MG63 (cell line): Measurements from ENCODE around the gene SLC37A4. TPM values are rescaled to one million over a fixed set of nuclear protein-coding genes. Genes with fewer than 3 reads are reported as not detected.
"Not testable (repeated sequence)": the region's sequence is repeated elsewhere in the genome, so short reads cannot be mapped to it uniquely, and the experiment has no call there.

ENCODE experiments used
- DNase-seq: peaks from one replicate; pipeline ENCODE4 v3.0.0-alpha.2; 2020
- H3K27me3 ChIP-seq: fragments of 250-450 bp; sonication (Bioruptor Pico); 2 replicates; pipeline ENCODE4 v1.5.1; 2020; ENCODE audit warnings: mild to moderate bottlenecking, moderate library complexity
- H3K36me3 ChIP-seq: fragments of 250-450 bp; sonication (Bioruptor Pico); 2 replicates; pipeline ENCODE4 v1.5.1; 2020; ENCODE audit warnings: mild to moderate bottlenecking, moderate library complexity
- H3K4me3 ChIP-seq: fragments of 250-450 bp; sonication (Bioruptor Pico); 2 replicates; pipeline ENCODE4 v1.5.1; 2020; ENCODE audit warnings: mild to moderate bottlenecking, moderate library complexity
- H3K9me3 ChIP-seq: fragments of 250-450 bp; sonication (Bioruptor Pico); 2 replicates; pipeline ENCODE4 v1.5.1; 2020; ENCODE audit warnings: mild to moderate bottlenecking, moderate library complexity
- total RNA-seq: library from RNA; depleted of rRNA; stranded (reverse); fragments of >200 nt; shearing (Covaris generic); gene quantifications from 2 replicates; pipeline ENCODE4 v1.2.3, GENCODE V29; 2014; ENCODE audit warnings: low replicate concordance

The SLC37A4 gene
- total RNA-seq, 1 experiment from 2014 or later: 2.6 TPM

DNA sequence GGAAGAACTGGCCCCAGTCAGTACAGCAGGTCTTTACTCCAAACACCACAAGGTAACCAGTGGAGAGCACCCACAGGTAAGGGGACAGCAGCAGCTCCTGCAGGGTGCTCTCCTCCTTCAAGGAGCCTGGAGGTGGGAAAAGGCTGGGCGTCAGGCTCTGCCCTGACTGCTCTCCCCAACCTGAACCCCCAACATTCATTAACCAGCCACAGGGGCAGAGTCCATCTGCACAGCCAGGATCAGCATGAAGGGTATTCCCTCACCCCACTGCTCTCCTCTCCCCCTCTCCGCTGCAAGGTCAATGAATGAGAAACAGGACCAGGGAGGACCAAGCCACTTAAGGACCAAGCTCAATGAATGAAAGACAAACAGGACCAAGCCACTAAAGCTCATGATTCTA, 3.7 kb downstream of the SLC37A4 start:
- no peaks in the 10 kb centered on the region for H3K27me3 ChIP-seq
- H3K9me3 ChIP-seq: no peaks in the 10 kb centered on the region
- no peak for DNase-seq
- no peak overlapping the region for H3K4me3 ChIP-seq
- peaks cover 23% of the 10 kb centered on the region for H3K36me3 ChIP-seq

DNA sequence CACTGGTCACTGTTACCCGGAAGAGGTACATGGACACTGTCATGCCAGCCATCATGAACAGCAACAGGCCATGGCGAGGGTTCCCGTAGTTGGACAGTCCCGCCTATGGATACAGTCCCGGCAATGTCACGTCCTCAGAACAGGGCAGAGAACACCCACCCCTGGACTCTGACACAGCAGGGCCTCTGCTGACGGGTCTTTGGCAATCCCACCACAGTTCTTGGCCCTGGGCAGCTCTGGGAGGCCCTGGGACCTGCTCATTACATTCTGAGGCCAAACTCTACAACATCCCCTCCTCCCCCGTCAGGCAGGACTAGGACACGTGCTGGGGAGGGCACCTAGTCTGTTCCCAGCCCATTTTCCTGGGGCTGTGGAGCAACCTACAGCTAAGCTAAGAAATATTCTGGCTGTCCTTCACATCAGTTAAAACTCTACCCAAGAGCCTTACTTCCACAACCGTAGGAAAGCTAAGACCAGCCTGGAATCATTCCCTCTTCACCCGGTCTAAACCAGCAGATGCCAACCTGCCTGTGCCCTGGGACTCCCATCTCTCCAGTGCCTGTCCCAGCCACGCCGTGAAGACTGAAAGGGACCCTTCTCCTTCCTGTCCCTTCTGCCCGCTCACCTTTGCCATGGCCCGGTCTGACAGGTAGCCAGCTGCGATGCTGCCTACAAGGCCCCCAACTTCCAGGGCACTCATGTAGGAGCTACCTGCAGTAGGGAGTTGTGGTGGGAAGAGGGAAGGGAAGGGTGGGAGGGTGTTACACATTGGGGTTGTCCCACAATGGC, 4.5 kb downstream of the SLC37A4 start:
- Histone ChIP-seq H3K9me3 (no peaks in the 10 kb centered on the region), H3K36me3 (peaks cover 31% of the 10 kb centered on the region), H3K27me3 (no peaks in the 10 kb centered on the region), H3K4me3 (no peak overlapping the region)
- no peak for DNase-seq

DNA sequence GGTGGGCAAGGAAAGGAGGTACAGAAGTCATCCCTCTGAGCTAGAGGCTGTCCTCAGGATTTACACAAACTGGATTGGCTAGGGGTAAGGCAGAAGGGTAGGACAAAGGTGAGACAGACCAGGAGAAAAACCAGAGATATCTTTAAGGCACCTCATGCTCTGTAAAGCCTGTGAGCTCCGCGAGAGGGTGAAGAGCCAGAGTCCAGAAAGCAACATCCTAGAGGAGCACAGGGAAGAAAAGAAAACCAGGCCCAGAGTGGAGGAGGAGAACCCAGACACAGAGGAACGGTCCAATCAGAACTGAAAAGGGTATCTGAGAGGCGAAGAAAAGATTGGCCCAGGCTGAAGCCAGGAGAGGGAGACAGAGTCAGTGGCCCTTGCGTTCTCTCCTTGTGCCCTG, 5.1 kb downstream of the SLC37A4 start:
- no peak overlapping the region for H3K4me3 ChIP-seq

DNA sequence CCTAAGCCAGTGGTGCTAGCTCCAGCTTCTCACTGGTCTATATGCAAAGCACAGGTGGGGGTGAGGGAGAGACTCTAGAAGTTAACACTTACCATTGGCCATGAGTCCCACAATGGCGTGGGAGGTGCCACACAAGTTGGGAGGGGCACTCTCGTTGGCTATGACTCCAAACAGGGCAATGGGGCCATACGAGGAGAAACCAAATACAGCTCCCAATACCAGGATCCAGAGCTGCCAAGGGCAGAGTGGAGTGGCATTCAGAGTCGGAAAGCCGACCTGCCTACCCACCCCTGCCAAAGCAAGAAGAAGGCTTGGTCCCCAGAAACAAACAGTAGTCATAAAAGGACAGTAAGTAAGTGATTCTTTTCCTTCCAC, 5.6 kb downstream of the SLC37A4 start:
- Histone ChIP-seq H3K27me3 (no peaks in the 10 kb centered on the region), H3K36me3 (peaks cover 37% of the 10 kb centered on the region), H3K9me3 (no peaks in the 10 kb centered on the region), H3K4me3 (no peak overlapping the region)
- DNase-seq: no peak

More for the DNA sequence above, 5.1 kb downstream of the SLC37A4 start:
- Histone ChIP-seq H3K27me3 (no peaks in the 10 kb centered on the region), H3K36me3 (peaks cover 36% of the 10 kb centered on the region), H3K9me3 (no peaks in the 10 kb centered on the region)
- no peak for DNase-seq

DNA sequence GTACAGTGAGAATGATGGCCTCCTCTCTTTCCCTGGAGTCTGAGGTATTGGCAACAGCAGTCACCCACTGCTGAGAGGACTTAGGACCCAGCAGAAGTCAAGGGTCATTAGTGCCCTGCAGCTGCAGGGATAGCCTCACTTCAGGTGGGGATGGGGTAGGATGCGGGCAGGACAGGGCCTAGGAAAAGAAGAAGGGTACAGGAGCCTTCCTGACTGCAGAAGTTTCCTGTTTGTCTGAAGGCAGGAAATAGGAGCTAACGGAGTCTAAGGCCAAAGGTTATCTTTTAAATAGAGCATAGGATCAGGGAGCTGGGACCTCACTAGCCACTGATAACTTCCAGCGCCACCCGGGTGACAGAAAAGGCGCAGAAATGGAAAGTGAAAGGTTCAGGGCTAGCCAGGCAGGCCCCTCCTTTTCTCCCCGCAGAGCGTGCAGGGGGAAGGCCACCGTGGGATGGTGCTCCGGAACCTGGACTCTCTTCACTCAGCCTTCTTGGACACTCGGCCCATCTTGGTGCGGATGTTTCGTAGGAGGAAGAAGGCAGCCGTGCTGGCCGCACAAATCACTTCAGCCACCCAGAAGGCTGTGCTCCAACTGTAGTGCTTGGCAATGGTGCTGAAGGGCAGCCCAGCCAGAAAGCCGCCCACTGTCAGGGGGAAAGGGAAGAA, 6.1 kb downstream of the SLC37A4 start:
- no peaks in the 10 kb centered on the region for H3K9me3 ChIP-seq
- H3K4me3 ChIP-seq: no peak overlapping the region
- DNase-seq: no peak
- no peaks in the 10 kb centered on the region for H3K27me3 ChIP-seq
- H3K36me3 ChIP-seq: peaks cover 41% of the 10 kb centered on the region

DNA sequence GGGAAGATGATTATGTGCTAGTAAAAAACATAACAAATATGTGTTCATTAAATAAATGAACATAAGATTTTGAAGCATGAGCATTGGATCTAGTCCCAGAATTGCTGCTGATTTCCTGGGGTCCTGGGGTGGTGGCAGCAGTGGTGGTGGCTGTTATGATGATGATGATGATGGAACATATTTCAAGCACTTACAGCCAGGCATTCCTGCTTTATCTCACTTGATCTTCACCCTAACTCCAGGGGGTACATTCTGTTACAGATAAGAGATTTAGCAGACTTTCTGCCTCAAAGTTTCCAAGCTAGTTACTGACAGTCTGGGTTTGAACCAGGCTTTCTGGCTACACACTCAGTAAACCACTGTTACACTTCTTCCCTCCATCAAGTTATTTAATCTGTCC, 6.9 kb downstream of the SLC37A4 start:
- H3K36me3 ChIP-seq: peaks cover 41% of the 10 kb centered on the region
- H3K9me3 ChIP-seq: no peaks in the 10 kb centered on the region
- H3K4me3 ChIP-seq: no peak overlapping the region
- no peak for DNase-seq
- no peaks in the 10 kb centered on the region for H3K27me3 ChIP-seq

DNA sequence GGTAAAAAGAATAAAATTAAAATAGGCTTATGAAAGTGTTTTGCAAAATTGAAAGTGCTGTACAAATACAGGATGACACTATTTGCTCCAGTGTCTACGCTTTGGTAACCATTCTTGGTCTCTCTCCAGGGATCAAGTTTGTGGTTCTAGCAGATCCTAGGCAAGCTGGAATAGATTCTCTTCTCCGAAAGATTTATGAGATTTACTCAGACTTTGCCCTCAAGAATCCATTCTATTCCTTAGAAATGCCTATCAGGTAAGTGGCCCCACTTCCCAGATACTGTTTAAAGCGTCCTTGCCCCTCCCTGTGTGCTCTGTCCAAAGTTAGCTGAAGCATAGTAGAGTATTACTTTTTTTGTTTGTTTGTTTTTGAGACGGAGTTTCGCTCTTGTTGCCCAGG, 9.0 kb downstream of the SLC37A4 start:
- Histone ChIP-seq H3K27me3 (no peaks in the 10 kb centered on the region), H3K36me3 (peaks cover 56% of the 10 kb centered on the region), H3K4me3 (no peak overlapping the region), H3K9me3 (no peaks in the 10 kb centered on the region; the same call in 1 of the 2 replicates)
- DNase-seq: no peak

DNA sequence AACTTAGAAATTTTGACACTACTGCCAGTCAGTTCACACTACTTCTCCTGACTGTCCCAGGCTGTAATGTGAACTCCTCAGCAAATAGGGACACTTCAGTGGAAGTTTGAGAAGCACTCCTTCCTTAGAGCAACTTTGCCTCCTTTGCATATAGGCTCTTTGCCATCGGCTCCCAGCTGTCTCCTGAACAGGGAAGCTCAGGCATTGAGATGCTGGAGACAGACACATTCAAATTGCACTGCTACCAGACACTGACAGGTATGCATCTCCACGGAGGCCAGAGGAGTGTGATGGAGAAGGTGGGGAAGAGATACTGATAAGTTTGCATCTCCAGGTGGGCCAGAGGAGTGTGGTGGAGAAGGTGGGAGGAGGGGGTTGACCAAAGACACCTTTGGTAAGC, 10.7 kb downstream of the SLC37A4 start:
- Histone ChIP-seq H3K36me3 (peaks cover 70% of the 10 kb centered on the region), H3K4me3 (peak overlapping the region; percentile 97)
- DNase-seq: no peak

DNA sequence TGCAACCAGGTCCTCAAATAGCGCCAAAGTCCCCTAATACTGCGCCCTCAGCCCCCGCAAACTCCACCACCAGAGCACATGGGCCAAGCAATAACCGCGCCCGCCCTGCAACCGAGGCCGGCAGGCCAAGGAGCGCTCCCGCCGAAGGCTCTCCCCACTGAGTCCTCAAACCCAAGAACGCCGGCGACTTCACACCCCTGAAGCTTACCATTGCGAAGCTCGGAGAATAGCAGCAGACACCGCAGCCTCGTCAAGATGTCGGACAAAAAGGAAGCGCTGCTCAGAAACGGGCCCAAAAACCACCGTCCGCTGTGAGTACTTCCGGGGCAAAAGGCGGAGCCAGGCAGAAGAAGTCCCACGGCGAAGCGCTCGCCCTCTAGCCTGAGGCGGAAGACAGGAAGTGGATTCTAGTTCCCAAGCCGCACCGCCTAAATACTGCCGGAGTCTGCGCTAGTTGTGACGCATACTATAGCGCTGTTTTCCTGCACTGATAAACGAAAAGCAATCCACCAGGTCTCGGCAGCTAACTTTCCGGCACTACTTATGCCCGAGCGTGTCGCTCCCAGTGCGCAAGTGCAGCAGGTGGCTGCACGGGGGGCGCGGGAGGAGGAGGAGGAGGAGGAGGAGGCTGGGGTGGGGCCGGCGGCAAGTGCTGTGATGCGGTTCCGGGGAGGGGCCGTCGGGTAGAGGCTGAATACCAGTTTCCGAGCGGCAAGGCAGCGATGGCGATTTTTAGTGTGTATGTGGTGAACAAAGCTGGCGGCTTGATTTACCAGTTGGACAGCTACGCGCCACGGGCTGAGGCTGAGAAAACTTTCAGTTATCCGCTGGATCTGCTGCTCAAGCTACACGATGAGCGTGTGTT, 12.4 kb downstream of the SLC37A4 start, which contains the start of the genes RPS25 and TRAPPC4:
RPS25 (minus strand) TSS at position 270 of the 865 bp plus-strand sequence; CDS start at position 211, 59 bp downstream.
TRAPPC4 (plus strand) TSS at position 693 of the 865 bp plus-strand sequence; CDS start at position 723, 30 bp downstream.
- DNase-seq: peak; percentile 96
- no peaks in the 10 kb centered on the region for H3K27me3 ChIP-seq
- peaks cover 75% of the 10 kb centered on the region for H3K36me3 ChIP-seq
- H3K9me3 ChIP-seq: no peaks in the 10 kb centered on the region; the same call in 1 of the 2 replicates
- peak within 1 kb of the TSS; percentile 97 for H3K4me3 ChIP-seq

More for the DNA sequence above, 10.7 kb downstream of the SLC37A4 start:
- no peaks in the 10 kb centered on the region; the same call in 1 of the 2 replicates for H3K9me3 ChIP-seq
- no peaks in the 10 kb centered on the region for H3K27me3 ChIP-seq

DNA sequence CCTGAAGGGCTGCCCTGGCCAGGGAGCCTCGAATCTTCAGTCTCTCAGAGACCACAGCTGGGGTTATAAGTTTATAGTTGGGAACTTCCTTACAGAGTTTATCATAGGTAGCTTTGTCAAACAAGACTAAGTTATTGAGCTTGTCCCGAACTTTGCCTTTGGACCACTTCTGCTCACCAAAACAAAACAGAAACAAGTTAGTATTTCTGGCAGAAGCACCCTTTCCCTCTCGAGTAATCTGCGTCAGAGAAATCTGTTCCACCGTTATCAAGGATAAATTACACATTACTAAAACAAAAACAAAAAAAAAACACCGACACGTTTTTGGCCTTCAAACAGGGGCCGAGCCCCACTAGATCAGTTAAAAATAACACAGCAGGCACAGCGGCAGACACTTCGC, 13.3 kb downstream of the SLC37A4 start:
- not testable (repeated sequence) for H3K9me3 ChIP-seq, H3K27me3 ChIP-seq, DNase-seq
- Histone ChIP-seq H3K36me3 (peaks cover 71% of the 10 kb centered on the region), H3K4me3 (peak overlapping the region; percentile 97)

DNA sequence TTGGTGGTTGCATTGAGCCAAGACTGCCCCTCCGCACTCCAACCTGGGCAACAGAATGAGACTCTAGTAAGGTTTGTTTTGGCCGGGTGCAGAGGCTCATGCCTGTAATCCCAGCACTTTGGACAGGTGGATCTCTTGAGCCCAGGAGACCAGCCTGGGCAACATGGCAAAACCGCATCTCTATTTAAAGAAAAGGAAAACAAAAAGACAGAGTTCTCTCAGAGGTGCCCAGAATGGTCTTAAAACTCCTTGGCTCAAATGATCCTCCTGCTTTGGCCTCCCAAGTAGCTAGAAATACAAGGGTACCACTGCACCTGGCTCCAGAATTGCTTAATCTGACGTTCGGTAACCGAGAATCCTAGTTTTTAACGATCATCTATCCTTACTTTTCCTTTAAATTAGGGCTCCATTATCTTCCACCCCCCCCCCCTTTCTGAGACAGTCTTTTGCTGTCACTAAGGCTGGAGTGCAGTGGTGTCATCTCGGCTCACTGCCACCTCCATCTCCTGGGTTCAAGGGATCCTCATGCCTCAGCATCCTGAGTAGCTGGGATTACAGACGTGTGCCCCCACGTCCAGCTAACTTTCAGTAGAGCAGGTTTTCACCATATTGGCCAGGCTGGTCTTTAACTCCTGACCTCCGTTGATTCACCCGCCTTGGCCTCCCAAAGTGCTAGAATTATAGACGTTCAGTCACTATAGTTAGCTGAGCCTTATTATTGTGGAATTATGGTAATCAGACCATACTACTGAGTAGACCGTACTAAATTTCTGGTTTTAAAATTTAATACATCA, 14.3 kb downstream of the SLC37A4 start:
- no peaks in the 10 kb centered on the region for H3K27me3 ChIP-seq
- peak overlapping the region; percentile 97 for H3K4me3 ChIP-seq
- H3K9me3 ChIP-seq: no peaks in the 10 kb centered on the region; the same call in 1 of the 2 replicates
- no peak for DNase-seq
- peaks cover 62% of the 10 kb centered on the region for H3K36me3 ChIP-seq

DNA sequence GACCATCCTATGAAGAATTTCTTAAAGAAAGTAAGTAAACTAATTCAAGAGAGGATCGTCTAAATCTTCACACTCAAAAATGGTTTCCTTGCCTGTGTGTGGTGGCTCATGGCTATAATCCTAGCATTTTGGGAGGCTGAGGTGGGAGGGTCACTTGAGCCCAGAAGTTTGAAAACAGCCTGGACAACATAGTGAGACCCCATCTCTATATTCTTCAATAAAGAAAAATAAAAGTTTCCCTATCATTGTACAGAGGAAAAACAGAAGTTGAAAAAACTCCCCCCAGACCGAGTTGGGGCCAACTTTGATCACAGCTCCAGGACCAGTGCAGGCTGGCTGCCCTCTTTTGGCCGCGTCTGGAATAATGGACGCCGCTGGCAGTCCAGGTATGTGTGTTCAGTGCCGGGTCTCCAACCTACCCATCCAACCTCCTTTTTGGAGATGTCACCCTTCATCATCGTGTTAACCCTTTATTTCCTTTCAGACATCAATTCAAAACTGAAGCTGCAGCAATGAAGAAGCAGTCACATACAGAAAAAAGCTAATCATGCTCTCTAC, 15.5 kb downstream of the SLC37A4 start:
- DNase-seq: no peak
- no peak overlapping the region for H3K4me3 ChIP-seq
- H3K27me3 ChIP-seq: no peaks in the 10 kb centered on the region
- peaks cover 56% of the 10 kb centered on the region for H3K36me3 ChIP-seq
- no peaks in the 10 kb centered on the region; the same call in 1 of the 2 replicates for H3K9me3 ChIP-seq

DNA sequence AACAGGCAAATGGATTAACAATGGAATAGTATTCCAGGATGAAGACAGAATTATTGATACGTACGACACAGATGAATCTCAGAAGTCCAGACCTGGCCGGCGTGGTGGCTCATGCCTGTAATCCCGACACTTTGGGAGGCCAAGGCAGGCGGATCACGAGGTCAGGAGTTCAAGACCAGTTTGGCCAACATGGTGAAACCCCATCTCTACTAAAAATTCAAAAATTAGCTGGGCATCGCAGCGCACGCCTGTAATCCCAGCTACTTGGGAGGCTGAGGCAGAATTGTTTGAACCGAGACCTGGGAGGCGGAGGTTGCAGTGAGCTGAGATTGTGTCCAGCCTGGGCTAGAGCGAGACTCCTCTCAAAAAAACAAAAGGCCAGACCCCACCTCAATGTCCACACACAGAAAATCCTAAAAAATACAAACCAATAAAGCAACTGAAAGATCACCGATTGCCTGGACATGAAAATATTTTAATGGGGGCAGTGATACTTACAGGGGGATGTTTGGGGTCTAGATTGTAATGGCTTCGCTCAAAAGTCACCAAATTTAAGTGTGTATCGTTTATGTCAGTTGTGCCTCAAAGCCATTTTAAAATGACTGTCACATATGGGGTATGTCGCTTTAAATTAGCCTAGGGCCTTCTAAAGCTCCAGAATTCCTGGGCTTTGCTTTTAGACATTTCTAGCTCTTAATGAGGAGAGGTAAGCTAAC, 16.3 kb downstream of the SLC37A4 start:
- Histone ChIP-seq H3K4me3 (no peak overlapping the region), H3K27me3 (no peaks in the 10 kb centered on the region), H3K9me3 (no peaks in the 10 kb centered on the region; the same call in 1 of the 2 replicates), H3K36me3 (peaks cover 52% of the 10 kb centered on the region)
- no peak for DNase-seq

DNA sequence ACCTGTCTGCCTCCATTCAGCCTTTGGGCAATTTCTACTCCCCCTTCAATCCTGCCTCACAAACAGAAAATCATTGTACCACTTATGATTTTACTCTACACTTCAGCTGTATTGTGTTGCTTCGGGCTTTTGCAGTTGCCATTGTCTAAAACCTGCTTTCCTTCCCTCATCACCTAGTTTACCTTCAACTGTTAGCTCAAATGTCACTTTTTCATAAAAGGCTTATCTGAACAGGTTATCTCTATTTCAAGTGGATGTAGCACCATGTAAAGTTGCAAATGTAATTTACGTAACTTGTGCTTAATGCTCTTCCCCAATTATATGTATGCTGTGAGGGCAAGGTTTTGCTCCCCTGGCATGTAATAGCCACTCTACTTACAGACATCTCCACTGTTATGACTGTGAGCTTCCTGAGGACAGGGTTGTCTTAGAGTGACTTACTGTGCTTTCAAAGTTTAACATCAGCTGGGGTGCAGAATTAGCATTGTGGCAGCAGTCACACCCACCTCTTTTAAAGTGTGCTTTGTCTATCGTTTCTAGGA, 18.0 kb downstream of the SLC37A4 start:
- no peak overlapping the region for H3K4me3 ChIP-seq
- DNase-seq: no peak
- H3K27me3 ChIP-seq: no peaks in the 10 kb centered on the region
- H3K9me3 ChIP-seq: no peaks in the 10 kb centered on the region; the same call in 1 of the 2 replicates
- peaks cover 52% of the 10 kb centered on the region for H3K36me3 ChIP-seq

DNA sequence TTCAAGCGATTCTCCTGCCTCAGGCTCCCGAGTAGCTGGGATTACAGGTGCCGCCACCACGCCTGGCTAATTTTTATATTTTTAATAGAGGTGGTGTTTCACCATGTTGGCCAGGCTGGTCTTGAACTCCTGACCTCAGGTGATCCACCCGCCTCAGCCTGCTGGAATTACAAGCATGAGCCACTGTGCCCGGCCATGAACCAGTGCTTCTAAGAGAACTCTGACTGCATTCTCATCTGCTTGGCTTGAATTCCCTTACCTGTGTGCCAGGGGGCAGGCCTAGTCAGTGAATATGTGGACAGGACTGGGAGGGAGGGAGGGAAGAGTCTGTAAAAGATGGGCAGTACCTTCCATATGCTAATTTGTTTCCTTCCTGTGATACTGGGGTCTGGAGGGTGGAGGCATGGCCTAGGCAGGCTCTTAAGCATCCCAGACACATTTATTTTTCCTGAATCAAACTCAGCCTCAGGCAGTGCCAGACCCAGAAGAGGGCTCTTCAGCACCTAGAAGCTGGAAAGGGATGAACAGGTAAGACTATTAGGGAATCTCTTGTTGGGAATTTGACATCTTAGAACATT, 19.1 kb downstream of the SLC37A4 start:
- no peak for DNase-seq
- Histone ChIP-seq H3K36me3 (peaks cover 52% of the 10 kb centered on the region), H3K4me3 (no peak overlapping the region), H3K27me3 (no peaks in the 10 kb centered on the region), H3K9me3 (no peaks in the 10 kb centered on the region)
